Panc1 (cell line): ENCODE measurements around the gene EYA3. TPM values are rescaled to one million over a fixed set of nuclear protein-coding genes. Genes with fewer than 3 reads are reported as not detected.

Source experiments
- ATAC-seq: fragments of 200-7000 bp; cut with Tn5 transposase; 2 replicates; pipeline ENCODE4 v1.9.1; 2020; ENCODE audit warnings: mild to moderate bottlenecking, moderate library complexity
- BruUV-seq: library from RNA; stranded (reverse); fragments of 400-500 nt; replicated peaks from 2 replicates; lab custom pipeline; 2021; lab: Mats Ljungman, UMichigan
- CTCF ChIA-PET: fragments of 300-600 bp; sonication (Branson Sonifier 250); formaldehyde crosslinking; loops from one replicate; lab custom pipeline; 2022; ENCODE audit warnings: antibody characterized with exemption; lab: Charles Lee
- POLR2A ChIA-PET: fragments of 300-600 bp; sonication (Branson Sonifier 250); formaldehyde crosslinking; loops from one replicate; lab custom pipeline; 2022; ENCODE audit warnings: antibody characterized with exemption; lab: Charles Lee
- DNase-seq: peaks from one replicate; pipeline ENCODE4 v3.0.0-alpha.2; 2010; ENCODE audit warnings: low read depth, low spot score
- H3K27ac ChIP-seq: 2 replicates; pipeline ENCODE4 v1.5.1; 2011; ENCODE audit warnings: mild to moderate bottlenecking, low read length, inconsistent platforms
- H3K27me3 ChIP-seq: fragments of 200-500 bp; sonication (Bioruptor generic); 2 replicates; pipeline ENCODE4 v1.6.0; 2014; ENCODE audit warnings: low read length, inconsistent platforms; ENCODE audit not compliant: control insufficient read depth, insufficient read depth
- H3K36me3 ChIP-seq: fragments of 200-500 bp; sonication (Bioruptor generic); 2 replicates; pipeline ENCODE4 v1.5.1; 2014; ENCODE audit warnings: inconsistent platforms, mild to moderate bottlenecking, low read length, moderate library complexity; ENCODE audit not compliant: control insufficient read depth, insufficient read depth
- H3K4me1 ChIP-seq: 2 replicates; pipeline ENCODE4 v1.5.1; 2011; ENCODE audit warnings: inconsistent platforms, mild to moderate bottlenecking, low read length, moderate library complexity; ENCODE audit not compliant: control insufficient read depth, insufficient read depth
- H3K4me3 ChIP-seq, 2 experiments: 2 replicates each; pipeline ENCODE4 v1.5.1; 2011 to 2012; ENCODE audit warnings: low read depth in 2 of 2, low read length in 2 of 2, mild to moderate bottlenecking in 2 of 2, inconsistent platforms in 1 of 2, moderate library complexity in 1 of 2
- H3K9me3 ChIP-seq: fragments of 200-500 bp; sonication (Bioruptor generic); 2 replicates; pipeline ENCODE4 v1.5.1; 2014; ENCODE audit warnings: low read depth, mild to moderate bottlenecking, inconsistent platforms, low read length, moderate library complexity; ENCODE audit not compliant: control insufficient read depth, insufficient read depth
- CTCF ChIP-seq: fragments of 450-650 bp; IDR thresholded peaks from 2 replicates; pipeline ENCODE4 v1.5.1; 2017; ENCODE audit warnings: mild to moderate bottlenecking
- POLR2AphosphoS5 ChIP-seq: IDR thresholded peaks from 2 replicates; pipeline ENCODE4 v1.6.1; 2012; ENCODE audit warnings: mild to moderate bottlenecking, low read depth, low read length, moderate library complexity
- REST ChIP-seq, 2 experiments: IDR thresholded peaks; 2 replicates each; pipeline ENCODE4 v1.6.1; 2011 to 2012; ENCODE audit warnings: low read depth in 2 of 2, control low read depth in 1 of 2, low read length in 1 of 2, mild to moderate bottlenecking in 1 of 2, moderate library complexity in 1 of 2; ENCODE audit not compliant: insufficient read depth in 1 of 2
- SIN3A ChIP-seq: IDR thresholded peaks from 2 replicates; pipeline ENCODE4 v1.6.1; 2012; ENCODE audit warnings: low read depth, mild to moderate bottlenecking, low read length, moderate library complexity, borderline replicate concordance; ENCODE audit not compliant: insufficient read depth
- TCF7L2 ChIP-seq: IDR thresholded peaks from 2 replicates; pipeline ENCODE4 v1.6.1; 2011; ENCODE audit warnings: mild to moderate bottlenecking, low read depth, low read length, inconsistent platforms
- in situ Hi-C: cut with HindIII; loops from 2 replicates; pipeline ENCODE4 v1.10.0; 2016; ENCODE audit warnings: low sequenced_read_pairs, low pct_unique_long_range_greater_than_20kb
- intact Hi-C: fragments of 100-400 bp; cut with micrococcal nuclease; formaldehyde crosslinking; loops from one replicate; pipeline ENCODE4 v1.10.0; 2022; ENCODE audit not compliant: unreplicated experiment
- total RNA-seq: library from RNA; stranded (reverse); gene quantifications from one replicate; pipeline ENCODE4 v1.2.1, GENCODE V29; 2021; ENCODE audit not compliant: unreplicated experiment

EYA3 gene
- total RNA-seq, 1 experiment from 2014 or later = 17.5 TPM

- BruUV-seq = no TSS peak
- in situ Hi-C loops = no loop called here
- ATAC-seq (no peak), DNase-seq (no peak)
- CTCF ChIA-PET = no interaction called here
- no peaks in the 10 kb centered on the region for H3K4me1 ChIP-seq
- no peak overlapping the region for H3K27ac ChIP-seq
- POLR2A ChIA-PET = no interaction called here
- intact Hi-C loops = no loop called here
- TF ChIP-seq POLR2AphosphoS5 = no peak
- TF ChIP-seq TCF7L2 = no peak
- TF ChIP-seq SIN3A = no peak
- no peak for TF ChIP-seq REST (IDR thresholded peaks at IDR 0.05; ENCODE audit: insufficient read depth in 1 of 2, low read depth in 2 of 2, low read length in 1 of 2)
- no peak for TF ChIP-seq CTCF
- no peaks in the 10 kb centered on the region for H3K9me3 ChIP-seq
- H3K4me3 ChIP-seq = no peak overlapping the region
- H3K27me3 ChIP-seq = no peaks in the 10 kb centered on the region
- H3K36me3 ChIP-seq = no peaks in the 10 kb centered on the region; the same call in 1 of the 2 replicates
Measured at GRCh38 chr1:27970401-27970800, 118.0 kb downstream of the EYA3 start.

DNA sequence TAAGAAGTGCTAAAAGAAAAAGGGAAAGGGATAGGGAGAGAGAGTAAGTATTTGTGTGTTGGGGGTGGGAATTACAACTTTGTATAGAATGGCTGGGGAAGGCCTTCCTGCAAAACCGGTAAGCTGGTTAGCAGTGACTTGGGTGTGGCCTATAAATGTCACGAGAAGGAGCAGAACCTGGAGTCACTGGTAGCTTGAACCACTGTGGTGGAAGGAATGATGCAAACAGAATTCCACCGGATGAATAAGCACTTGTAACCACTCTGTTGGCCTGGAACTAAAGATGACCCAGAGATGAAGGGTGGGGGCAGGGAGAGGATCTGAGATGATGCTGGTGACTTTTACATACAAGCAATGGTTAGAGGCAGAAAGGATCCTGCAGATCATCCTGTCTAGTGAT is 119.7 kb downstream of the EYA3 start:
- Histone ChIP-seq H3K36me3 (no peaks in the 10 kb centered on the region; the same call in 1 of the 2 replicates), H3K27ac (no peak overlapping the region), H3K27me3 (no peaks in the 10 kb centered on the region), H3K4me3 (no peak overlapping the region), H3K4me1 (no peaks in the 10 kb centered on the region), H3K9me3 (no peaks in the 10 kb centered on the region)
- no peak for TF ChIP-seq TCF7L2
- TF ChIP-seq SIN3A = no peak
- no peak for TF ChIP-seq POLR2AphosphoS5
- TF ChIP-seq REST (IDR thresholded peaks at IDR 0.05; ENCODE audit: insufficient read depth in 1 of 2, low read depth in 2 of 2, low read length in 1 of 2) = no peak
- TF ChIP-seq CTCF = no peak
- BruUV-seq = no TSS peak
- DNase-seq = peak; percentile 61
- in situ Hi-C loops = no loop called here
- ChIA-PET CTCF (no interaction called here), POLR2A (no interaction called here)
- ATAC-seq = no peak
- intact Hi-C loops = no loop called here
